Measurements from ENCODE around the gene KMT2E. TPM values are rescaled to one million over a fixed set of nuclear protein-coding genes. Genes with fewer than 3 reads are reported as not detected.

Gene KMT2E
- total RNA-seq, 2 experiments from 2014 or later = 50.1 to 72.8 TPM

- no peak for DNase-seq (ENCODE audit: low spot score)
- Histone ChIP-seq H3K9me2 (ENCODE audit: insufficient read depth, low read length) (no peaks in the 10 kb centered on the region), H3K36me3 (ENCODE audit: insufficient read depth, low read length) (peaks cover 32% of the 10 kb centered on the region), H3K79me2 (ENCODE audit: insufficient read depth, low read depth, low read length) (peaks cover 33% of the 10 kb centered on the region), H3K27ac (ENCODE audit: low read depth, low read length, poor library complexity, severe bottlenecking) (peak overlapping the region; percentile 80), H3K9me3 (ENCODE audit: low read length) (no peaks in the 10 kb centered on the region), H3K4me3 (ENCODE audit: low read depth, low read length, poor library complexity, severe bottlenecking) (peak overlapping the region; percentile 72), H2AFZ (ENCODE audit: low read length) (no peak overlapping the region), H3K4me1 (ENCODE audit: insufficient read depth, low read length, poor library complexity, severe bottlenecking) (peaks cover 74% of the 10 kb centered on the region), H4K20me1 (ENCODE audit: insufficient read depth, low read length) (peaks cover 26% of the 10 kb centered on the region; the same call in 1 of the 2 replicates), H3K4me2 (ENCODE audit: low read length) (peak overlapping the region; percentile 90)
- TF ChIP-seq CTCF (conservative IDR thresholded peaks at IDR 0.05; ENCODE audit: low read length) = no peak
- no peak for TF ChIP-seq EZH2phosphoT487 (IDR thresholded peaks at IDR 0.05; ENCODE audit: borderline replicate concordance, low read depth, low read length)
- ChIA-PET CTCF (ENCODE audit: unreplicated experiment) (no interaction called here), POLR2A (interaction anchor here (0.6 to 4.8 kb wide), 11 partner anchors 11 to 91 kb away, joined by 3 to 32 read pairs (median 3); no protein-coding TSS in a partner anchor)
- intact Hi-C loops (cut with micrococcal nuclease; ENCODE audit: unreplicated experiment) = loop anchor here (1.0 to 5.0 kb wide), 2 partner anchors 40 to 353 kb away; no protein-coding TSS in a partner anchor
- no TSS peak for BruUV-seq (replicated peaks)
Measured at GRCh38 chr7:104984585-104985258, 29.3 kb upstream of the KMT2E start.

DNA sequence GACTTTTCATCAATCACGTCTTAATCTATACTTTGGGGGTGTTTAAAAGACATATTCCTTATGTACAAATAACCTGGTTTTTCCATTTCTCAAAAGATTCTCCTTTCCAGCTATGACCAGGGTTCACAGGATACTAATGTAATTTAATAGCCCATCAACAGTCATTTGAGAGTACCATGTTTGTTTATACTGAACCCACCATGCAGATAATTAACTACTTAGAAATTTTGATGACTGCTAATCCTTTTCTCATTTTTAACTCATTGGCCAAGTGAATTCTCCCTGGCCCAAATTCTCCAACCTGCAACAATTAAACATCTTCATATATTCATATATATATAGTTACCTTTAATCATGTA lies 28.8 kb upstream of the KMT2E start:
- Histone ChIP-seq H2AFZ (ENCODE audit: low read length) (no peak overlapping the region), H3K9me2 (ENCODE audit: insufficient read depth, low read length) (no peaks in the 10 kb centered on the region), H4K20me1 (ENCODE audit: insufficient read depth, low read length) (peaks cover 26% of the 10 kb centered on the region; the same call in 1 of the 2 replicates), H3K36me3 (ENCODE audit: insufficient read depth, low read length) (peaks cover 32% of the 10 kb centered on the region), H3K4me2 (ENCODE audit: low read length) (peak overlapping the region; percentile 90), H3K79me2 (ENCODE audit: insufficient read depth, low read depth, low read length) (peaks cover 33% of the 10 kb centered on the region), H3K4me3 (ENCODE audit: low read depth, low read length, poor library complexity, severe bottlenecking) (peak overlapping the region; percentile 72), H3K4me1 (ENCODE audit: insufficient read depth, low read length, poor library complexity, severe bottlenecking) (peaks cover 72% of the 10 kb centered on the region), H3K27ac (ENCODE audit: low read depth, low read length, poor library complexity, severe bottlenecking) (peak overlapping the region; percentile 80), H3K9me3 (ENCODE audit: low read length) (no peaks in the 10 kb centered on the region)
- no peak for TF ChIP-seq CTCF (conservative IDR thresholded peaks at IDR 0.05; ENCODE audit: low read length)
- TF ChIP-seq EZH2phosphoT487 (IDR thresholded peaks at IDR 0.05; ENCODE audit: borderline replicate concordance, low read depth, low read length) = no peak
- CTCF ChIA-PET (ENCODE audit: unreplicated experiment) = no interaction called here
- BruUV-seq (replicated peaks) = no TSS peak
- POLR2A ChIA-PET = interaction anchor here (1.0 to 4.8 kb wide), 8 partner anchors 13 to 60 kb away, joined by 3 to 32 read pairs (median 3); no protein-coding TSS in a partner anchor
- intact Hi-C loops (cut with micrococcal nuclease; ENCODE audit: unreplicated experiment) = no loop called here
- no peak for DNase-seq (ENCODE audit: low spot score)
